ENCODE data around the gene FOXL3.

DNA sequence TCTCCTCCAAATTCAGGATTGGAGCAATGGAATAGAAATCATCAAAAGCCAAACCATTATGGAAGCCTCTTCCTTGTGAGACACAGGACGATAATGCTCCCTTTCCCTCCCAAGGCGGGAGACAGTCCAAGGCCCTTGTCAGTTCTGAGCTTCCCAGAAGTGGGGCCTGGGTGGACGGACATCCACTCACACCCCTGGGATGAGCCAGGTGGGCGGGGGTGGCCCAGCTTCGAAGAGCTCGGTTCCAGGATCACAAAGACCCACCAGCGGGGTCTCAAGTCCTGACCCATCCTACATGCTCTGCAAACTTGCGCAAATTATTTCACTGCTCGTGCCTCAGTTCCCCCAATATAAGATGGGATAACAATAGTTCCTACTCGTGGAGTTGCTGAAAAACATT lies 10.1 kb upstream of the FOXL3 start:
- TF ChIP-seq, protein P1, sequence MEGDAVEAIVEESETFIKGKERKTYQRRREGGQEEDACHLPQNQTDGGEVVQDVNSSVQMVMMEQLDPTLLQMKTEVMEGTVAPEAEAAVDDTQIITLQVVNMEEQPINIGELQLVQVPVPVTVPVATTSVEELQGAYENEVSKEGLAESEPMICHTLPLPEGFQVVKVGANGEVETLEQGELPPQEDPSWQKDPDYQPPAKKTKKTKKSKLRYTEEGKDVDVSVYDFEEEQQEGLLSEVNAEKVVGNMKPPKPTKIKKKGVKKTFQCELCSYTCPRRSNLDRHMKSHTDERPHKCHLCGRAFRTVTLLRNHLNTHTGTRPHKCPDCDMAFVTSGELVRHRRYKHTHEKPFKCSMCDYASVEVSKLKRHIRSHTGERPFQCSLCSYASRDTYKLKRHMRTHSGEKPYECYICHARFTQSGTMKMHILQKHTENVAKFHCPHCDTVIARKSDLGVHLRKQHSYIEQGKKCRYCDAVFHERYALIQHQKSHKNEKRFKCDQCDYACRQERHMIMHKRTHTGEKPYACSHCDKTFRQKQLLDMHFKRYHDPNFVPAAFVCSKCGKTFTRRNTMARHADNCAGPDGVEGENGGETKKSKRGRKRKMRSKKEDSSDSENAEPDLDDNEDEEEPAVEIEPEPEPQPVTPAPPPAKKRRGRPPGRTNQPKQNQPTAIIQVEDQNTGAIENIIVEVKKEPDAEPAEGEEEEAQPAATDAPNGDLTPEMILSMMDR (IDR thresholded peaks at IDR 0.05), result no peak
- TF ChIP-seq POLR2A (IDR thresholded peaks at IDR 0.05), result no peak
